HL-60 (cell line): Measurements from ENCODE around the gene HORMAD2.

Source experiments
- POLR2AphosphoS5 ChIP-seq: IDR thresholded peaks from 2 replicates; pipeline ENCODE4 v1.6.1; 2012; ENCODE audit warnings: low read depth
- SPI1 ChIP-seq: IDR thresholded peaks from 2 replicates; pipeline ENCODE4 v1.6.1; 2012; ENCODE audit warnings: low read depth, mild to moderate bottlenecking, borderline replicate concordance
- TF ChIP-seq, protein P1 (sequence below): IDR thresholded peaks from one replicate; pipeline ENCODE4 v1.5.1; 2011; ENCODE audit warnings: low read length, control low read depth, inconsistent platforms; ENCODE audit not compliant: insufficient read depth

DNA sequence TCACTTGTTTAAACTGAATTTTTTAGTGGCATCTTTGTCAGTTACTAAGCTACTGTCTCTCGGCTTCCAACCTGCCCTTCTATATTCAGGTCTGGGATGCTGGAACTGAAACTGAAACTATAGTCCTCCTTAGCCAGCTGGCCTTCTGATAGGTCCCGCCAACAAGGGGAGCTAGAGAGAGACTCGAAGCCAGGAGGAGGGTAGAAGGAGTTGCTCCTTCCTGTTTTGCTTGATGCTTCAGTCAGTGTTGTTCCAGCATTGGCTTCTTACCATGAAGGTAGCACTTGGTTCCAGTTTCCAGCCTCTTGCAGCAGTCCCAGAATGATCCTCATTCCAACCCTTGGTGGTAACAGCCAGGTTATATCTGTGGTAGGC lies 32.9 kb upstream of the HORMAD2 start:
- TF ChIP-seq, protein P1, sequence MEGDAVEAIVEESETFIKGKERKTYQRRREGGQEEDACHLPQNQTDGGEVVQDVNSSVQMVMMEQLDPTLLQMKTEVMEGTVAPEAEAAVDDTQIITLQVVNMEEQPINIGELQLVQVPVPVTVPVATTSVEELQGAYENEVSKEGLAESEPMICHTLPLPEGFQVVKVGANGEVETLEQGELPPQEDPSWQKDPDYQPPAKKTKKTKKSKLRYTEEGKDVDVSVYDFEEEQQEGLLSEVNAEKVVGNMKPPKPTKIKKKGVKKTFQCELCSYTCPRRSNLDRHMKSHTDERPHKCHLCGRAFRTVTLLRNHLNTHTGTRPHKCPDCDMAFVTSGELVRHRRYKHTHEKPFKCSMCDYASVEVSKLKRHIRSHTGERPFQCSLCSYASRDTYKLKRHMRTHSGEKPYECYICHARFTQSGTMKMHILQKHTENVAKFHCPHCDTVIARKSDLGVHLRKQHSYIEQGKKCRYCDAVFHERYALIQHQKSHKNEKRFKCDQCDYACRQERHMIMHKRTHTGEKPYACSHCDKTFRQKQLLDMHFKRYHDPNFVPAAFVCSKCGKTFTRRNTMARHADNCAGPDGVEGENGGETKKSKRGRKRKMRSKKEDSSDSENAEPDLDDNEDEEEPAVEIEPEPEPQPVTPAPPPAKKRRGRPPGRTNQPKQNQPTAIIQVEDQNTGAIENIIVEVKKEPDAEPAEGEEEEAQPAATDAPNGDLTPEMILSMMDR: peak; percentile 5
- TF ChIP-seq POLR2AphosphoS5 (no peak), SPI1 (no peak)
